ELF-1 (cell line): ENCODE data around the gene TXLNB.

Experiments used
- DNase-seq: peaks from one replicate; pipeline ENCODE4 v3.0.0-alpha.2; 2016; ENCODE audit warnings: low read depth, low spot score

TXLNB gene

GRCh38 chr6:139291813-139292619, at the start of gene TXLNB:
Gene TXLNB, minus strand, starts transcription at chr6:139291998. Its CDS starts 3,099 bp downstream, at chr6:139288899.
- peak; percentile 50 for DNase-seq

DNA sequence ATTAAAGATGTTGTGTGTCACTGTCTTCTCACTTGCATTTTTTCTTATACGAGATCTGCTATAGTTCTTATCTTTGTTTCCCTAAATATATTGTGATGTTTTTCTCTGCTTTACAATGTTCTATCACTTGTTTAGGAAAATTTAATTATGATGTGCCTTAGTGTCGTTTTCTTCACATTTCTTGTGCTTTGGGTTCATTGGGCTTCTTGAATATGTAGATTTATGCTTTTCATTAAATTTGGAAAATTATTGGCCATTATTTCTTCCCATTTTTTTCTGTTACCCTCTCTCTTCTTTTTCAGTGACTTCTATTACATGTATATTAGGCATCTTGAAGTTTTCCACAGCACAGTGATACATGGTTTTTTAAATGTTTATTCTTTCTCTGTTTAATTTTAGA, 49.3 kb upstream of the TXLNB start:
- DNase-seq = no peak

DNA sequence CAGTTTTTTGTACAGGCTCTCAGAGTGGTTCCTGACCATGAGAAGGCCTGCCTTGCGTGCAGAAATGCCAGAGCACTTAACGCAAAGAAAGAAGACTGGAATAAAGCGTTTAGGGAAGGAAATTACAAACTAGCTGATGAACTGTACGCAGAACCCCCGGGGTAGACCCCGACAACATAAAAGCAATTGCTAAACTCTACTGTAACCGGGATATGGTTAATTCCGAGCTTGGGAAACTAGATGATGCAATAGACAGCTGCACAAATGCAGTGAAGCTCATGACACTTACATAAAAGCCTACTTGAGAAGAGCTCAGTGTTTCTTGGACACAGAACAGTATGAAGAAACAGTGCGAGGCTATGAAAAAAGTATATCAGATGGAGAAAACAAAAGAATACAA, 47.0 kb upstream of the TXLNB start:
- no peak for DNase-seq

GRCh38 chr6:139337830-139338229, 46.0 kb upstream of the TXLNB start:
- DNase-seq = no peak

- no peak for DNase-seq
Observed at GRCh38 chr6:139337001-139337400, 45.2 kb upstream of the TXLNB start.

- no peak for DNase-seq
Observed at GRCh38 chr6:139336488-139336887, 44.7 kb upstream of the TXLNB start.

GRCh38 chr6:139335447-139336210, 43.8 kb upstream of the TXLNB start:
- DNase-seq = no peak

GRCh38 chr6:139334806-139335446, 43.1 kb upstream of the TXLNB start:
- no peak for DNase-seq

DNA sequence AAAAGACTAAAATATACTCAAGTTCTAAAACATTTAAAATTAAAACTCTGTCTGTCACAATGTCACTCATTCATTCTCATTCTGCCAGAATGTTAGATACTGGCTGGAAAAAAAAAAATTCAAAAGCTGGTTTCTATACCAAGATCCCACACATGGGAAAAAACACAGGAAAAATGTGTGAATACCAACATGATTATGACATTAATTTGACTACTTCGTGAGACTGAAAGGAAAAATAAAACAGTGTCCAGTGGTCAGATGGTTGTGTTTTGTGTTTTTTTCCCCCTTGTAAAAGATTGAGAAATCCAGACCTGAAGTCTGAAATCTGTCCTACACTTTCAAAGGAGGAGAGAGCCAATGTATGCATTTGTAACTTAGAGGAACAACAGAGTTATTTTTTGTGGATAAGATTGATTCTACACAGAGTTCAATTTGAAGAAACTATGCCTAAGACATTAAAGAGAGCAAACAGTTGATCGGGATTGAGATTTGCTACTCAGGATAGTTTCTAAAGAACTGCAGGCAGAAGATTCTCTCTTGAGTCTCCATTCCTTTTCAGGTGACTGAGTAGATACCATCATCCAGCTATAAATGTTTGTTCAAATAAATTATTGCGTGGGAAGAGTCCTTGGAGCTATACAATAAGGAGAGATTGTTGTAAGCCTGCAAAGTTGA, 39.2 kb upstream of the TXLNB start:
- no peak for DNase-seq

GRCh38 chr6:139330306-139330705, 38.5 kb upstream of the TXLNB start:
- DNase-seq = peak; percentile 10

- DNase-seq = no peak
Observed at GRCh38 chr6:139329224-139329623, 37.4 kb upstream of the TXLNB start.

GRCh38 chr6:139327038-139327437, 35.2 kb upstream of the TXLNB start:
- DNase-seq = no peak

DNA sequence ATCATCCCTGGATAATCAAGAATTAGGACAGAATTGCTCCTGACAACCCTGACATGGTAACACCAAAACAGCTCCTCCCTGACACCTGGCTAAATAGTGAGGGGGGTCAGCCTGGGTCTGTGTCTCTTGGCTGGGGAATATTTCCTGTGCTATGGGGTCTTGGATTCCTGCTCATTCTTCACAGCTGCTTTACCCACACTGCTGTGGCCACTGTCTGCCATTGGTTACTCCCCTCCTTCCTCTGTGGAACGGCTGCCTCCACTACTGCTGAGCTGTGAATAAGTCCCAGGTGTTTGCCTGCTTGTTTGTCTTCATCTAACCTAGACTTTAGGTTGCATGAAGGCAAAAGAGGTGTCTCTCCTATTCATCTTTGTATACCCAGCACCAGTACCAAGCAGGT, 33.9 kb upstream of the TXLNB start:
- DNase-seq = no peak

DNA sequence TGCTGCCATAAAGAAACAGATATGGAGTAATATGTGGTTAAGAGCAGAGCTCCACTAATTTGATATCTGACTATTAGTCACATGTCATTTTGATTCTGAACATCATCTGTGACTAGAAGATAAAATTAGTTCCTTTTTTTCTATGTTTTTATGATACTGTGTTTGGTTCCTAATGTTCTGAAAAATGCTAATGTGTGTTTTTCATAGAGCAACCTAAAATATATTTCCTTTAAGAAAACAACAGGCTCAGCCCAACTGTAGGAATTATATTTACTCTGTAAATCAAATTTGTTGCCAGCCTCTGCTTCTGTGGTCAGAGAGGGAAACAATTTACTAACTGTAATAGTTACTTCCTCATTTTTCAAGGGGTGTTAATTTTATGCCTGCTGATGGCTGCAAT, 33.3 kb upstream of the TXLNB start:
- no peak for DNase-seq

GRCh38 chr6:139324301-139324555, 32.4 kb upstream of the TXLNB start:
- DNase-seq = no peak

DNA sequence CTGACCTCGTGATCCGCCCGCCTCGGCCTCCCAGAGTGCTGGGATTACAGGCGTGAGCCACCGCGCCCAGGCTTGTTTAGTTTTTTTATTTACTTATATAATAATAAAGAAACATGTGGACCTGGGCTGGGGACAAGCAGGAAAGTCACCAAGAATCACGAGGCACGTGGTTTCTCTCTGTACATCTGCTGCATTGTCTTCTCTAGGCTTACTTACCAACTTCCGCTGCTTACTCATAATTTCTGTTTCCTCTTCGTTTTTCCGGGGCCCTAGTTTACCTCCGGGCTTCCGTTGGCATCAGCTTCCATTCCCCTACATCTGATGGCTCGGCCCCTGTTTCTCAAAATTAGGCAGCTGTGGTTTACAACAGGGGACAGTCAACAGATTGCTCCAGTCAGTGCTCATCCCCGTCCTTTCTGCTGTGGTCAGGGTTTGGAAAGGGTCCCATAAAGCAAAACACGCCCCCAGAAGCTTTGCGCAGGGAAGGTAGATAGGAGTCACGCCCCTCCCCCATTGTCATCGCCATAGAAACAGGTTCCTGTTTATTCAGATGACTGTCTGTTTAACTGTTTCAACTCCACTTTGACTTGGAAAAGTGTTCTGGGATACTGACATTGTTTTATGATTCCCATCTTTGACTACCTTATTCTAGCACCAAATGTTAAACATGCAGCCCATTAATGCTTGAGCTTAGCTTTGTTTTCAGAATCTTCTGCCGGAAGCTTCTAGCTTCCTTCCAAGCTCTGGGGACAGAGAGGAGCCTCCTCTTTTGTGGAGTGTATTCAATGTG, 31.9 kb upstream of the TXLNB start:
- DNase-seq = peak; percentile 62

GRCh38 chr6:139320081-139320480, 28.3 kb upstream of the TXLNB start:
- no peak for DNase-seq

- DNase-seq = no peak
Observed at GRCh38 chr6:139316622-139317317, 25.0 kb upstream of the TXLNB start.

GRCh38 chr6:139313784-139314545, 22.2 kb upstream of the TXLNB start:
- DNase-seq = peak; percentile 79

GRCh38 chr6:139313229-139313628, 21.4 kb upstream of the TXLNB start:
- peak; percentile 26 for DNase-seq
